ENCODE results near the gene AP4B1.
A peak's percentile ranks its signal among the peaks of the same experiment; 100 is the strongest.

The AP4B1 gene

DNA sequence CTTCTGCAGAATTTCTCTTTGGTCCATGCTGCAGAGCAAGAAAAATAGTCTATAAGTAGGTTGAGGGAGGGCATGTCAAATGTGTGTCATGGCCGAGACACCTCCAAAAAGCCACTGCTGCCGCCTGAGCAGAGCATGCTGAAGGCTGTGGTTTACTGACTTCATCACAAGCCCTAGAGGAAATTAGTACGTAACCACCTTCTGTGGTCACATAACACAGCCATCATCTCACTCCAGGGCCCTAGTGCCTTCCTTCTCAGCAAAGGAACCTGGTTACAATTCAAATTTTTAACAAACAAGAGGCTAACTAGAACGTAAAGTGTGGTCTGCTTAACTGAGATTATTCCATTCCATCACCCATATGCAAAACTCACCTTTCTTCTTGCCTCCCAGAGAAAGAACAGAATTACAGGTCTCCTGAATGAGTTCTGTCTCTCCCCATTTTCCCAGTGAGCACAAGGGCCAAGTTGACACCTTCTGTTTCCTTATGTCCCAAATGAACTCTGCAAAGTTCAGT, 32.9 kb downstream of the AP4B1 start, which contains the start of gene PTPN22:
Gene PTPN22, minus strand, starts transcription at position 116 of the 517 bp plus-strand sequence.
- no peak within 1 kb of the TSS for H2AFZ ChIP-seq (ENCODE audit: low read length)
- no peak within 1 kb of the TSS for H3K14ac ChIP-seq (ENCODE audit: low read length)
- H2BK12ac ChIP-seq (ENCODE audit: low read length) = no peak within 1 kb of the TSS
- H3K18ac ChIP-seq (ENCODE audit: low read length) = no peak within 1 kb of the TSS
- no peaks in the 10 kb centered on the region for H3K4me1 ChIP-seq (ENCODE audit: control insufficient read depth in 2 of 2, insufficient read depth in 1 of 2, low read depth in 1 of 2, low read length in 2 of 2)
- H4K8ac ChIP-seq (ENCODE audit: low read depth, low read length) = no peak within 1 kb of the TSS
- H3K9ac ChIP-seq (ENCODE audit: low read depth, low read length, poor library complexity) = no peak within 1 kb of the TSS
- H4K91ac ChIP-seq (ENCODE audit: low read depth, low read length, poor library complexity) = no peak within 1 kb of the TSS
- no peak within 1 kb of the TSS for H2BK120ac ChIP-seq (ENCODE audit: low read depth, low read length)
- H3K4ac ChIP-seq (ENCODE audit: low read length) = no peak within 1 kb of the TSS
- H3K4me2 ChIP-seq (ENCODE audit: insufficient read depth, low read length, poor library complexity, severe bottlenecking) = no peak within 1 kb of the TSS
- DNase-seq (ENCODE audit: low spot score) = no peak
- H3K27ac ChIP-seq (replicated peaks; ENCODE audit: low read length) = no peak within 1 kb of the TSS
- WGBS, 2 donors (ENCODE audit: extremely low coverage in 2 of 2, insufficient read length in 2 of 2, insufficient replicate concordance in 1 of 2) = no CpG with 5 or more reads among the region's 4 CpGs
- peaks cover 0 to 20% (median 0%) of the 10 kb centered on the region in 3 experiments for H3K27me3 ChIP-seq (ENCODE audit: control insufficient read depth in 3 of 3, insufficient read depth in 3 of 3, low read depth in 1 of 3, low read length in 3 of 3)
- H3K79me1 ChIP-seq (ENCODE audit: low read depth, low read length) = no peaks in the 10 kb centered on the region
- H2AK5ac ChIP-seq (ENCODE audit: low read depth, low read length) = no peak within 1 kb of the TSS
- H3K23ac ChIP-seq (ENCODE audit: low read depth, low read length, poor library complexity) = peak within 1 kb of the TSS; percentile 44
- no peak within 1 kb of the TSS for H3K4me3 ChIP-seq (ENCODE audit: low read length in 2 of 2)
- H2BK15ac ChIP-seq (ENCODE audit: low read length) = no peak within 1 kb of the TSS
- H3K9me3 ChIP-seq (replicated peaks in 1 of 2; ENCODE audit: control insufficient read depth in 2 of 2, insufficient read depth in 1 of 2, low read depth in 1 of 2, low read length in 2 of 2) = no peaks in the 10 kb centered on the region
- no peak within 1 kb of the TSS for H2BK5ac ChIP-seq (ENCODE audit: low read length)
- H3K36me3 ChIP-seq (replicated peaks in 1 of 2; ENCODE audit: control insufficient read depth in 2 of 2, insufficient read depth in 2 of 2, low read length in 2 of 2) = no peaks in the 10 kb centered on the region

DNA sequence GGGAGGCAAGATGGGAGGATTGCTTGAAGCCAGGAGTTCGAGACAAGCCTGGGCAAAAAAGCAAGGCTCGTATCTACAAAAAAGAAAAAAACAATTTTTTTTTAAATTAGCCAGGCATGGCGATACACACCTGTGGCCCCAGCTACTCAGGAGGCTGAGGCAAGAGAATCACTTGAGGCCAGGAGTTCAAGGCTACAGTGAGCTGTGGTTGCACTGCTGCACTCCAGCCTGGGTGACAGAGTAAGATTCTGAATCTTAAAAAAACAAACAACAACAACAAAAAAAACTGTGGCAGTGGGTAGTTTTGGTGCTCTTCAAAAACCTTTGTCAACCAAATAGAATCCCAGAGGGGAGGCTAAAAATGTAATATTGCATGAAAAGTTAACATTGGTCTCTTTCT, 33.8 kb downstream of the AP4B1 start:
- peaks cover 0 to 20% (median 0%) of the 10 kb centered on the region in 3 experiments for H3K27me3 ChIP-seq (ENCODE audit: control insufficient read depth in 3 of 3, insufficient read depth in 3 of 3, low read depth in 1 of 3, low read length in 3 of 3)
- H4K91ac ChIP-seq (ENCODE audit: low read depth, low read length, poor library complexity) = no peak overlapping the region

DNA sequence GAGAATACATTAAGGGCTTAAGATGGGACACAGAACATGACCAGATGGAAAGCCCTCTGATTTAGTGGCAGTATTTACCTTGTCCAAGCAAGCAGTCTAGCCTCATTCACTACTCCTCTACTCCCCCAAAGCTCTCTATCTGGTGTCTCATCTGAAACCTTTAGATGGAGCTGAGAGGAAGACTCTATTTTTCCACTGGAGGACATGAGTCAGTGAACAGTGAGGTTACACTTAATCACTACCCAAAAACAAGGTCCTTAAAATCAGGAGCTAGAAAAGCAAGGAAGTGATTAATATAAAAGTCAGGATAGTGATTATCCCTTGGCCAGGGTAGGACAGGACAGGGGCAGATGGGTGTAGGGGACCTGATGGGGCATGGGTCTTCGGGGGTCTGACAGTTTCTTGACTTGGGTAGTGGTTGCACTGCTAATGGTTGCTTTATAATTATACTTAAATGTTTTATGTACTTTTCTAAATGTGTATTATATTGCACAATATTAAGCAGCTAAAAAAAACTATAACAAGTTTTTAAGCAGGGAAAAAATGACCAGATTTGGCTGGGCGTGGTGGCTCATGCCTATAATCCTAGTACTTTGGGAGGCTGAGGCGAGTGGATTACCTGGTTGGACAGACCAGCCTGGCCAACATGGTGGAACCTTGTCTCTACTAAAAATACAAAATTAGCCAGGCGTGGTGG, 36.1 kb downstream of the AP4B1 start:
- no peak overlapping the region for H3K14ac ChIP-seq (ENCODE audit: low read length)

More for the DNA sequence above, 33.8 kb downstream of the AP4B1 start:
- H2BK15ac ChIP-seq (ENCODE audit: low read length) = no peak overlapping the region
- no peak for DNase-seq (ENCODE audit: low spot score)
- no peak overlapping the region for H3K9ac ChIP-seq (ENCODE audit: low read depth, low read length, poor library complexity)
- H3K36me3 ChIP-seq (replicated peaks in 1 of 2; ENCODE audit: control insufficient read depth in 2 of 2, insufficient read depth in 2 of 2, low read length in 2 of 2) = no peaks in the 10 kb centered on the region
- H3K4me3 ChIP-seq (ENCODE audit: low read length in 2 of 2) = no peak overlapping the region
- H2BK12ac ChIP-seq (ENCODE audit: low read length) = no peak overlapping the region
- no peaks in the 10 kb centered on the region for H3K4me1 ChIP-seq (ENCODE audit: control insufficient read depth in 2 of 2, insufficient read depth in 1 of 2, low read depth in 1 of 2, low read length in 2 of 2)
- no peak overlapping the region for H2BK120ac ChIP-seq (ENCODE audit: low read depth, low read length)
- no peak overlapping the region for H3K18ac ChIP-seq (ENCODE audit: low read length)
- H3K23ac ChIP-seq (ENCODE audit: low read depth, low read length, poor library complexity) = no peak overlapping the region
- no peaks in the 10 kb centered on the region for H3K9me3 ChIP-seq (replicated peaks in 1 of 2; ENCODE audit: control insufficient read depth in 2 of 2, insufficient read depth in 1 of 2, low read depth in 1 of 2, low read length in 2 of 2)
- WGBS, 2 donors (ENCODE audit: extremely low coverage in 2 of 2, insufficient read length in 2 of 2, insufficient replicate concordance in 1 of 2) = no CpG with 5 or more reads among the region's 3 CpGs
- H4K8ac ChIP-seq (ENCODE audit: low read depth, low read length) = no peak overlapping the region
- H3K14ac ChIP-seq (ENCODE audit: low read length) = no peak overlapping the region
- H3K79me1 ChIP-seq (ENCODE audit: low read depth, low read length) = no peaks in the 10 kb centered on the region
- H3K4me2 ChIP-seq (ENCODE audit: insufficient read depth, low read length, poor library complexity, severe bottlenecking) = no peak overlapping the region
- H3K27ac ChIP-seq (replicated peaks; ENCODE audit: low read length) = no peak overlapping the region
- H2BK5ac ChIP-seq (ENCODE audit: low read length) = no peak overlapping the region
- H2AK5ac ChIP-seq (ENCODE audit: low read depth, low read length) = no peak overlapping the region
- no peak overlapping the region for H3K4ac ChIP-seq (ENCODE audit: low read length)
- no peak overlapping the region for H2AFZ ChIP-seq (ENCODE audit: low read length)

DNA sequence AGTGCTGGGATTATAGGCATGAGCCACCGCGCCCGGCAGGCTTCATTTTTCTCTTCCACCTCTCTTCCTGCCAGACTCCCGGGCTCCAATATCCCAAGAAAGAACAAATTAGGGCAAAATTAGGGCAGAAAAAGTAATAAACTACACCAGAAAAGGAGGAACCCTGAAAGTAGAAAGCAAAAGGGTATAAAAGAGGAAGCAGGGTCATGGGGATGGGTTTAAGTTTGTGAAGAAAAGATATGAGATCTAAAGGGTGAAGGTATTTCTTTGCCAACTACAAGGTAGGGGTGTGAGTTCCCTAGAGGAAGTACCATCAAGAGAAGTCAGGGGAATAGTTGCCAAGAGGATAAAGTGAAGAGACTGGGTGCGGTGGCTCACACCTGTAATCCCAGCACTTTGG, 43.0 kb downstream of the AP4B1 start:
- H3K14ac ChIP-seq (ENCODE audit: low read length) = no peak overlapping the region
- no peak overlapping the region for H4K91ac ChIP-seq (ENCODE audit: low read depth, low read length, poor library complexity)
- no peak overlapping the region for H3K4me2 ChIP-seq (ENCODE audit: insufficient read depth, low read length, poor library complexity, severe bottlenecking)
- H3K27ac ChIP-seq (replicated peaks; ENCODE audit: low read length) = no peak overlapping the region
- H3K18ac ChIP-seq (ENCODE audit: low read length) = no peak overlapping the region
- H3K79me1 ChIP-seq (ENCODE audit: low read depth, low read length) = no peaks in the 10 kb centered on the region
- H3K9ac ChIP-seq (ENCODE audit: low read depth, low read length, poor library complexity) = no peak overlapping the region
- H2AFZ ChIP-seq (ENCODE audit: low read length) = no peak overlapping the region
- H3K9me3 ChIP-seq (replicated peaks in 1 of 2; ENCODE audit: control insufficient read depth in 2 of 2, insufficient read depth in 1 of 2, low read depth in 1 of 2, low read length in 2 of 2) = no peaks in the 10 kb centered on the region
- no peaks in the 10 kb centered on the region for H3K36me3 ChIP-seq (replicated peaks in 1 of 2; ENCODE audit: control insufficient read depth in 2 of 2, insufficient read depth in 2 of 2, low read length in 2 of 2)
- no peak for DNase-seq (ENCODE audit: low spot score)
- H2BK12ac ChIP-seq (ENCODE audit: low read length) = no peak overlapping the region
- no peak overlapping the region for H3K23ac ChIP-seq (ENCODE audit: low read depth, low read length, poor library complexity)
- no peaks in the 10 kb centered on the region for H3K27me3 ChIP-seq (ENCODE audit: control insufficient read depth in 3 of 3, insufficient read depth in 3 of 3, low read depth in 1 of 3, low read length in 3 of 3)
- no peak overlapping the region for H3K4ac ChIP-seq (ENCODE audit: low read length)
- no peak overlapping the region for H2BK15ac ChIP-seq (ENCODE audit: low read length)
- no peaks in the 10 kb centered on the region for H3K4me1 ChIP-seq (ENCODE audit: control insufficient read depth in 2 of 2, insufficient read depth in 1 of 2, low read depth in 1 of 2, low read length in 2 of 2)
- WGBS, 2 donors (ENCODE audit: extremely low coverage in 2 of 2, insufficient read length in 2 of 2, insufficient replicate concordance in 1 of 2) = no CpG with 5 or more reads among the region's 5 CpGs
- no peak overlapping the region for H4K8ac ChIP-seq (ENCODE audit: low read depth, low read length)
- H2AK5ac ChIP-seq (ENCODE audit: low read depth, low read length) = no peak overlapping the region
- H2BK120ac ChIP-seq (ENCODE audit: low read depth, low read length) = no peak overlapping the region
- H3K4me3 ChIP-seq (ENCODE audit: low read length in 2 of 2) = no peak overlapping the region
- no peak overlapping the region for H2BK5ac ChIP-seq (ENCODE audit: low read length)

More for the DNA sequence above, 36.1 kb downstream of the AP4B1 start:
- Histone ChIP-seq H4K8ac (ENCODE audit: low read depth, low read length) (no peak overlapping the region), H2AK5ac (ENCODE audit: low read depth, low read length) (no peak overlapping the region), H3K36me3 (replicated peaks in 1 of 2; ENCODE audit: control insufficient read depth in 2 of 2, insufficient read depth in 2 of 2, low read length in 2 of 2) (no peaks in the 10 kb centered on the region), H4K91ac (ENCODE audit: low read depth, low read length, poor library complexity) (no peak overlapping the region), H3K4ac (ENCODE audit: low read length) (no peak overlapping the region), H2BK15ac (ENCODE audit: low read length) (no peak overlapping the region), H3K9ac (ENCODE audit: low read depth, low read length, poor library complexity) (no peak overlapping the region), H2BK5ac (ENCODE audit: low read length) (no peak overlapping the region), H3K18ac (ENCODE audit: low read length) (no peak overlapping the region), H3K9me3 (replicated peaks in 1 of 2; ENCODE audit: control insufficient read depth in 2 of 2, insufficient read depth in 1 of 2, low read depth in 1 of 2, low read length in 2 of 2) (no peaks in the 10 kb centered on the region), H3K4me3 (ENCODE audit: low read length in 2 of 2) (no peak overlapping the region), H2AFZ (ENCODE audit: low read length) (no peak overlapping the region), H3K79me1 (ENCODE audit: low read depth, low read length) (no peaks in the 10 kb centered on the region), H3K4me2 (ENCODE audit: insufficient read depth, low read length, poor library complexity, severe bottlenecking) (no peak overlapping the region), H3K27me3 (ENCODE audit: control insufficient read depth in 3 of 3, insufficient read depth in 3 of 3, low read depth in 1 of 3, low read length in 3 of 3) (peaks cover 0 to 20% (median 0%) of the 10 kb centered on the region in 3 experiments), H3K27ac (replicated peaks; ENCODE audit: low read length) (no peak overlapping the region), H2BK12ac (ENCODE audit: low read length) (no peak overlapping the region), H3K4me1 (ENCODE audit: control insufficient read depth in 2 of 2, insufficient read depth in 1 of 2, low read depth in 1 of 2, low read length in 2 of 2) (no peaks in the 10 kb centered on the region), H3K23ac (ENCODE audit: low read depth, low read length, poor library complexity) (no peak overlapping the region), H2BK120ac (ENCODE audit: low read depth, low read length) (no peak overlapping the region)
- no CpG with 5 or more reads among the region's 4 CpGs for WGBS, 2 donors (ENCODE audit: extremely low coverage in 2 of 2, insufficient read length in 2 of 2, insufficient replicate concordance in 1 of 2)
- DNase-seq (ENCODE audit: low spot score) = no peak

Data from neuronal stem cell (in vitro differentiated cells).